Skeletal muscle tissue (tissue), 4 donors: Measurements from ENCODE around the gene BLM. TPM values are rescaled to one million over a fixed set of nuclear protein-coding genes. Genes with fewer than 3 reads are reported as not detected.
"Not testable (repeated sequence)": the region's sequence is repeated elsewhere in the genome, so short reads cannot be mapped to it uniquely, and the experiment has no call there.

ENCODE experiments used
- H3K27ac ChIP-seq: one replicate; pipeline ENCODE4 v1.7.0; 2013; ENCODE audit warnings: mild to moderate bottlenecking, low read depth, low read length, inconsistent platforms
- H3K27me3 ChIP-seq, 3 donors: one replicate each; pipeline ENCODE4 v1.7.0; 2013; ENCODE audit warnings: low read length in 3 of 3; ENCODE audit not compliant: control insufficient read depth in 3 of 3, insufficient read depth in 3 of 3
- H3K36me3 ChIP-seq, 3 donors: one replicate each; pipeline ENCODE4 v1.7.0; 2013; ENCODE audit warnings: low read length in 3 of 3; ENCODE audit not compliant: control insufficient read depth in 3 of 3, insufficient read depth in 3 of 3
- H3K4me1 ChIP-seq, 3 donors: one replicate each; pipeline ENCODE4 v1.7.0; 2013; ENCODE audit warnings: low read length in 3 of 3, mild to moderate bottlenecking in 3 of 3; ENCODE audit not compliant: control insufficient read depth in 3 of 3, insufficient read depth in 3 of 3
- H3K4me3 ChIP-seq, 3 donors: one replicate each; pipeline ENCODE4 v1.7.0; 2013; ENCODE audit warnings: low read length in 3 of 3
- H3K9ac ChIP-seq, 3 donors: one replicate each; pipeline ENCODE4 v1.7.0; 2013; ENCODE audit warnings: low read length in 3 of 3, mild to moderate bottlenecking in 3 of 3, moderate library complexity in 2 of 3, low read depth in 1 of 3
- H3K9me3 ChIP-seq, 3 donors: one replicate each; pipeline ENCODE4 v1.7.0; 2013; ENCODE audit warnings: low read length in 3 of 3; ENCODE audit not compliant: control insufficient read depth in 3 of 3
- total RNA-seq: library from RNA; depleted of rRNA; stranded (reverse); fragments of >200 nt; gene quantifications from one replicate; pipeline ENCODE4 v1.2.3, GENCODE V29; 2014
- donor health status: Osteomylitis.

Gene BLM
- total RNA-seq, 1 donor from 2014 or later: 2.1 TPM

DNA sequence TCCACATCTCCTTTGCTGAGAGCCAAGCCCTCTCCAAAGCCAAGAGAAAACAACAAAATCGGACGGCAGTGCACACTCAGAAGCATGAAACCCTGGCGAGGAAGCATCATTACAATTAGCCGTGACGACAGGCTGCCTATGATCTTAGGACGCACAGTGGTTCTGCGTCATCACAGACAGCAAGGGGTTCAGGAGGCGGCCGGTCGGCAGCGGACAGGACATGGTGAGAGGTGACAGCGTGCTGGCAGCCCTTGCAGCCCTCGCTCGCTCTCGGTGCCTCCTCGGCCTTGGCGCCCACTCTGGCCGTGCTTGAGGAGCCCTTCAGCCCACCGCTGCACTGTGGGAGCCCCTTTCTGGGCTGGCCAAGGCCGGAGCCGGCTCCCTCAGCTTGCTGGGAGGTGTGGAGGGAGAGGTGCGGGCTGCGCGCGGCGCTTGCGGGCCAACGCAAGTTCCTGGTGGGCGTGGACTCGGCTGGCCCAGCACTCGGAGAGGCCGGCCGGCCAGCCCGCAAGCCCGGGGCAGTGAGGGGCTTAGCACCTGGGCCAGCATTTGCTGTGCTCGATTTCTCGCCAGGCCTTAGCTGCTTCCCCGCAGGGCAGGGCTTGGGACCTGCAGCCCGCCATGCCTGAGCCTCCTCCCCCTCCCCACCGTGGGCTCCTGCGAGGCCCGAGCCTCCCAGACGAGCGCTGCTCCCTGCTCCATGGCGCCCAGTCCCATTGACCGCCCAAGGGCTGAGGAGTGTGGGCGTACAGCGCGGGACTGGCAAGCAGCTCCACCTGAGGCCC is 108.2 kb downstream of the BLM start:
- H3K27ac ChIP-seq, H3K4me1 ChIP-seq, H3K27me3 ChIP-seq, H3K9me3 ChIP-seq, H3K9ac ChIP-seq, H3K36me3 ChIP-seq, H3K4me3 ChIP-seq: not testable (repeated sequence)

DNA sequence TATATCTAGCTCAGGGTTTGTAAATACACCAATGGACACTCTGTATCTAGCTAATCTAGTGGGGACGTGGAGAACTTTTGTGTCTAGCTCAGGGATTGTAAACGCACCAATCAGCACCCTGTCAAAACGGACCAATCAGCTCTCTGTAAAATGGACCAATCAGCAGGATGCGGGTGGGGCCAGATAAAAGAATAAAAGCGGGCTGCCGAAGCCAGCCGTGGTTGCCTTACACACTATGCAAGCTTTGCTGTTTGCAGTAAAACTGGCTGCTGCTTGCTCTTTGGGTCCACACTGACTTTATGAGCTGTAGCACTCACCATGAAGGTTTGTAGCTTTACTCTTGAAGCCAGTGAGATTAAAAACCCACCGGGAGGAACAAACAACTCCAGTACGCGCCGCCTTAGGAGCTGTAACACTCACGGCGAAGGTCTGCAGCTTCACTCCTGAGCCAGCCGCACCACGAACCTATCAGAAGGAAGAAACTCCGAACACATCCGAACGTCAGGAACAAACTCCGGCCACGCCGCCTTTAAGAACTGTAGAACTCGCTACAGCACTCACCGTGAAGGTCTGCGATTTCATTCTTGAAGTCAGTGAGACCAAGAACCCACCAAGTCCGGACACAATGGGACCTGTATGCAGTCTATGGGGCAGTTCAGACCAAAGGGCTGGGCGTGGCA is 109.2 kb downstream of the BLM start:
- H3K4me1 ChIP-seq, H3K36me3 ChIP-seq, H3K4me3 ChIP-seq, H3K27ac ChIP-seq, H3K9me3 ChIP-seq, H3K9ac ChIP-seq, H3K27me3 ChIP-seq: not testable (repeated sequence)

DNA sequence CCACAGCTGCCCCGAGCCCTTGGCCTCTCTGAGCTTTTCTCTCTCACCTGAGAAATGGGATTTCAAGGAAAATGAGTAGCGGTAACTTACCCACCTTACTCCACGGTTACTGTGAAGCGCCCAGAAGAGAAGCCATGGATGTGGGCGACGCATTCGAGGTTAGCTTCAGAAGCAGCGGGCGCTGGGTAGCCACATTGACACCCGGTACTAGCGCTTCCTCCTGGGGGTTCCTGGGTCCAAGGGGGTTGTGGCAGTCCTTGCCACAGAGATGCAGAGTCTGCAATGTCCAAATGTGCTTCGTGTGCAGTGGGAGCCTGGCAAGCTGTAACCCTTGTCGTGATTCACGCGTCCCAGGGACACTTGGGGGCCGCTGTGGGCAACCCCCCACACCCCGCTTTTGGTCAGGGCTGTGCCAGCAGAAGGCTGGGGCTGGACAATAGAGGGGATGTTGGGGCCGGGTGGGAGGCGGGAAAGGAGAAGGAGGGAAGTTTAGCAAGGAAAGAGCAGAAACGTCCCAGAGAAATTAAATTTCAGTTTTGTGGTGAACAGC is 109.8 kb downstream of the BLM start:
- H3K27ac ChIP-seq: no peak overlapping the region
- H3K4me3 ChIP-seq: no peak overlapping the region
- H3K9me3 ChIP-seq: no peaks in the 10 kb centered on the region

GRCh38 chr15:90828111-90828510 is 111.0 kb downstream of the BLM start:
- Histone ChIP-seq H3K9ac (no peak overlapping the region), H3K27me3 (no peaks in the 10 kb centered on the region), H3K4me3 (no peak overlapping the region), H3K4me1 (peaks cover 0 to 5% (median 0%) of the 10 kb centered on the region in 3 donors), H3K9me3 (no peaks in the 10 kb centered on the region), H3K27ac (no peak overlapping the region), H3K36me3 (no peaks in the 10 kb centered on the region)

More for the DNA sequence above, 109.8 kb downstream of the BLM start:
- Histone ChIP-seq H3K9ac (no peak overlapping the region), H3K4me1 (peaks cover 0 to 5% (median 0%) of the 10 kb centered on the region in 3 donors), H3K27me3 (no peaks in the 10 kb centered on the region), H3K36me3 (no peaks in the 10 kb centered on the region)

- no peaks in the 10 kb centered on the region for H3K27me3 ChIP-seq
- H3K36me3 ChIP-seq: no peaks in the 10 kb centered on the region
- H3K4me1 ChIP-seq: peaks cover 0 to 5% (median 0%) of the 10 kb centered on the region in 3 donors
- no peak overlapping the region for H3K27ac ChIP-seq
- H3K9ac ChIP-seq: no peak overlapping the region
- H3K4me3 ChIP-seq: no peak overlapping the region
- no peaks in the 10 kb centered on the region for H3K9me3 ChIP-seq
These were observed 112.0 kb downstream of the BLM start for GRCh38 chr15:90829126-90829525.

GRCh38 chr15:90829942-90830440 is 112.8 kb downstream of the BLM start:
- Histone ChIP-seq H3K36me3 (no peaks in the 10 kb centered on the region), H3K9ac (no peak overlapping the region), H3K4me3 (no peak overlapping the region), H3K27ac (no peak overlapping the region), H3K4me1 (peaks cover 0 to 5% (median 0%) of the 10 kb centered on the region in 3 donors), H3K9me3 (no peaks in the 10 kb centered on the region), H3K27me3 (no peaks in the 10 kb centered on the region)

GRCh38 chr15:90834626-90835025 is 117.5 kb downstream of the BLM start:
- Histone ChIP-seq H3K4me1 (peaks cover 0 to 5% (median 0%) of the 10 kb centered on the region in 3 donors), H3K36me3 (no peaks in the 10 kb centered on the region), H3K4me3 (no peak overlapping the region), H3K9me3 (no peaks in the 10 kb centered on the region), H3K9ac (no peak overlapping the region), H3K27me3 (no peaks in the 10 kb centered on the region), H3K27ac (no peak overlapping the region)

- no peaks in the 10 kb centered on the region for H3K4me1 ChIP-seq
- no peak overlapping the region for H3K9ac ChIP-seq
- H3K36me3 ChIP-seq: no peaks in the 10 kb centered on the region
- H3K9me3 ChIP-seq: no peaks in the 10 kb centered on the region
- H3K27me3 ChIP-seq: no peaks in the 10 kb centered on the region
- H3K27ac ChIP-seq: no peak overlapping the region
- H3K4me3 ChIP-seq: no peak overlapping the region
These were observed 119.2 kb downstream of the BLM start for GRCh38 chr15:90836296-90836871.

DNA sequence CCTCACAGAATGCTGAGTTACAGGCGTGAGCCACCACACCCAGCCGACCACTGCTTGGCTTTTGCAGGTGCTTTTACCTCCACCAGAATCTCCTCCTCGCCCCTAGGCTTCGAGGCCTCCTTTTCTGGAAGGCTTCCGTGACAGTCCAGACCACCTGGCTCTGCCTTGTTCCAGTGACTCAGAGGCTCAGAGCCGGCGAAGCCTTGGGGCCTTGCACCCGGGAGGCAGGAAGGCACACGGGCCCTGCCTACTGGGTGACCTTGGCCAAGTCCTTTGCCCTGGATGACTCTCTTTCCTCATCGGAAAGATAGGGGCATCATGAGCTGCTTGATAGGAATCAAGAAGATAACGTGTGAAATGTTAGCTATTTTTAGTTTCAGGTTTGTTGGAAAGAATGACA is 119.9 kb downstream of the BLM start:
- Histone ChIP-seq H3K27ac (no peak overlapping the region), H3K9me3 (no peaks in the 10 kb centered on the region), H3K27me3 (no peaks in the 10 kb centered on the region), H3K4me1 (no peaks in the 10 kb centered on the region), H3K36me3 (no peaks in the 10 kb centered on the region), H3K9ac (no peak overlapping the region), H3K4me3 (no peak overlapping the region)

DNA sequence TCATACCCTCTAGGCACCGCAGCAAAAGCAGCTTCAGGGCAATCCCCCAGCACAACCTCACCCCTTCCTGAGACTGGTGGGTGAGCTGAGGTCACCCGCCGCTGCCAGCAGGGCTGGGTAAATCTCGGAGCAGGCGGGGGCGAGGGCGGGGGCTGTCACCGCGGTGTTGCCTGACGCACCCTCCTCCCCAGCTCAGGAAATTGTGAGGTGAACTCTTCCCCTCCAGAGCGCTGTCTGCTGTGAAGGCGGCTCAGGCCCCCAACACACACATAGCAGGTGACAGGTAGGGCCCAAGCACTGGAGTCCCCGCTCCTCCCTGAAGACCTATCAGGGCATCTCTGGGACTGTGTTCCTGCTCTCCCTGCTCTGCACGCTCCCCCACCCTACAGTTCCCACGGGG is 121.0 kb downstream of the BLM start:
- no peak overlapping the region for H3K9ac ChIP-seq
- H3K4me3 ChIP-seq: no peak overlapping the region
- H3K36me3 ChIP-seq: no peaks in the 10 kb centered on the region
- H3K9me3 ChIP-seq: no peaks in the 10 kb centered on the region
- no peaks in the 10 kb centered on the region for H3K4me1 ChIP-seq
- no peak overlapping the region for H3K27ac ChIP-seq
- H3K27me3 ChIP-seq: no peaks in the 10 kb centered on the region
